H1 (cell line): ENCODE data around the gene MYO1D. TPM values are rescaled to one million over a fixed set of nuclear protein-coding genes. Genes with fewer than 3 reads are reported as not detected.

ENCODE experiments used
- CHD7 ChIP-seq: fragments of 300-600 bp; sonication (generic); IDR thresholded peaks from 2 replicates; pipeline ENCODE4 v1.7.1; 2012; ENCODE audit warnings: low read length, moderate library complexity, mild to moderate bottlenecking, inconsistent platforms; ENCODE audit not compliant: insufficient replicate concordance
- polyA plus RNA-seq, 7 experiments: library from polyadenylated mRNA; depleted of rRNA in 3 of 7; stranded (reverse) in 5 of 7; unstranded in 2 of 7; fragments of >200 nt in 5 of 7; fragments of 200-250 nt in 2 of 7; gene quantifications; 1 replicate in 5 of 7; 2 replicates in 1 of 7; 4 replicates in 1 of 7; pipeline versions ENCODE4 v1.2.1 to v1.2.3, GENCODE V29; 2011 to 2013; ENCODE audit warnings: missing spikeins in 2 of 7, mixed read lengths in 2 of 7
- total RNA-seq: library from RNA; stranded (reverse); fragmentation: NEBNext Ultra II Directional; extraction: Animal tissue kit (Norgen Biotek cat#: 25700); gene quantifications from 2 replicates; pipeline ENCODE4 v1.2.1, GENCODE V29; 2021

Gene MYO1D
- total and polyA plus RNA-seq, 2 of the 8 experiments (the other 6 are each of a cell fraction or from before 2014, with no cell fraction given), result 6.5 to 25.4 TPM

GRCh38 chr17:32460054-32460453 is 416.9 kb downstream of the MYO1D start (continued):
- no peak for TF ChIP-seq CHD7
- TF ChIP-seq, all 59 proteins: peak for 0
